Neural progenitor cell (in vitro differentiated cells): ENCODE data around the gene C20orf144. TPM values are rescaled to one million over a fixed set of nuclear protein-coding genes. Genes with fewer than 3 reads are reported as not detected.

Experiments
- DNase-seq: peaks from one replicate; pipeline ENCODE4 v3.0.0-alpha.2; 2016; ENCODE audit warnings: low spot score
- H2AFZ ChIP-seq: fragments of 200-600 bp; sonication (generic); replicated peaks from 2 replicates; pipeline ENCODE4 v1.6.1; 2016; ENCODE audit warnings: antibody characterized with exemption
- H3F3A ChIP-seq: fragments of 200-600 bp; sonication (generic); 2 replicates; pipeline ENCODE4 v1.6.1; 2016; ENCODE audit warnings: antibody characterized with exemption, low read depth
- H3K27ac ChIP-seq: fragments of 200-600 bp; sonication (generic); 2 replicates; pipeline ENCODE4 v1.5.1; 2016; ENCODE audit warnings: mild to moderate bottlenecking
- H3K27me3 ChIP-seq: fragments of 200-600 bp; sonication (generic); 2 replicates; pipeline ENCODE4 v1.6.1; 2016; ENCODE audit warnings: mild to moderate bottlenecking, moderate library complexity
- H3K36me3 ChIP-seq: fragments of 200-600 bp; sonication (generic); 2 replicates; pipeline ENCODE4 v1.5.1; 2016
- H3K4me1 ChIP-seq: fragments of 200-600 bp; sonication (generic); 2 replicates; pipeline ENCODE4 v1.6.1; 2016; ENCODE audit warnings: mixed run types
- H3K4me2 ChIP-seq: fragments of 200-600 bp; sonication (generic); 2 replicates; pipeline ENCODE4 v1.6.1; 2016
- H3K4me3 ChIP-seq: fragments of 200-600 bp; sonication (generic); 2 replicates; pipeline ENCODE4 v1.5.1; 2016
- H3K79me2 ChIP-seq: fragments of 200-600 bp; sonication (generic); 2 replicates; pipeline ENCODE4 v1.6.1; 2016; ENCODE audit warnings: low read depth
- H3K9ac ChIP-seq: fragments of 200-600 bp; sonication (generic); 2 replicates; pipeline ENCODE4 v1.6.1; 2016
- H3K9me3 ChIP-seq: fragments of 200-600 bp; sonication (generic); 2 replicates; pipeline ENCODE4 v1.5.1; 2016; ENCODE audit warnings: low read depth
- H4K20me1 ChIP-seq: fragments of 200-600 bp; sonication (generic); 2 replicates; pipeline ENCODE4 v1.6.1; 2016; ENCODE audit warnings: low read depth
- H3K27ac Mint-ChIP-seq: 3 replicates; pipeline ENCODE4 v1.8.0; 2021; ENCODE audit warnings: mixed read lengths
- H3K27me3 Mint-ChIP-seq: 2 replicates; pipeline ENCODE4 v1.8.0; 2022; ENCODE audit warnings: low read depth, mild to moderate bottlenecking, inconsistent platforms, moderate library complexity, mixed read lengths; ENCODE audit not compliant: insufficient read depth
- H3K36me3 Mint-ChIP-seq: 3 replicates; pipeline ENCODE4 v1.8.0; 2021; ENCODE audit warnings: mixed read lengths
- H3K4me1 Mint-ChIP-seq: 3 replicates; pipeline ENCODE4 v1.8.0; 2021; ENCODE audit warnings: mixed read lengths
- H3K4me3 Mint-ChIP-seq: 3 replicates; pipeline ENCODE4 v1.8.0; 2021; ENCODE audit warnings: mild to moderate bottlenecking, moderate library complexity, mixed read lengths
- H3K9me3 Mint-ChIP-seq: 3 replicates; pipeline ENCODE4 v1.8.0; 2020; ENCODE audit warnings: mixed read lengths
- EZH2 ChIP-seq: fragments of 200-600 bp; sonication (generic); IDR thresholded peaks from 2 replicates; pipeline ENCODE4 v1.6.1; 2017; ENCODE audit warnings: antibody characterized with exemption, mild to moderate bottlenecking, moderate library complexity
- EZH2phosphoT487 ChIP-seq: fragments of 200-600 bp; sonication (generic); IDR thresholded peaks from 2 replicates; pipeline ENCODE4 v1.6.1; 2017; ENCODE audit warnings: antibody characterized with exemption
- total RNA-seq: library from RNA; depleted of rRNA; stranded (reverse); fragments of >200 nt; gene quantifications from 2 replicates; pipeline ENCODE4 v1.2.3, GENCODE V29; 2015; ENCODE audit warnings: low replicate concordance
- TF ChIP-seq, protein P1 (sequence below): fragments of 200-600 bp; sonication (generic); IDR thresholded peaks from 2 replicates; pipeline ENCODE4 v1.5.1; 2017; ENCODE audit warnings: antibody characterized with exemption, mild to moderate bottlenecking

Gene C20orf144
- total RNA-seq, 1 donor from 2014 or later = not detected

DNA sequence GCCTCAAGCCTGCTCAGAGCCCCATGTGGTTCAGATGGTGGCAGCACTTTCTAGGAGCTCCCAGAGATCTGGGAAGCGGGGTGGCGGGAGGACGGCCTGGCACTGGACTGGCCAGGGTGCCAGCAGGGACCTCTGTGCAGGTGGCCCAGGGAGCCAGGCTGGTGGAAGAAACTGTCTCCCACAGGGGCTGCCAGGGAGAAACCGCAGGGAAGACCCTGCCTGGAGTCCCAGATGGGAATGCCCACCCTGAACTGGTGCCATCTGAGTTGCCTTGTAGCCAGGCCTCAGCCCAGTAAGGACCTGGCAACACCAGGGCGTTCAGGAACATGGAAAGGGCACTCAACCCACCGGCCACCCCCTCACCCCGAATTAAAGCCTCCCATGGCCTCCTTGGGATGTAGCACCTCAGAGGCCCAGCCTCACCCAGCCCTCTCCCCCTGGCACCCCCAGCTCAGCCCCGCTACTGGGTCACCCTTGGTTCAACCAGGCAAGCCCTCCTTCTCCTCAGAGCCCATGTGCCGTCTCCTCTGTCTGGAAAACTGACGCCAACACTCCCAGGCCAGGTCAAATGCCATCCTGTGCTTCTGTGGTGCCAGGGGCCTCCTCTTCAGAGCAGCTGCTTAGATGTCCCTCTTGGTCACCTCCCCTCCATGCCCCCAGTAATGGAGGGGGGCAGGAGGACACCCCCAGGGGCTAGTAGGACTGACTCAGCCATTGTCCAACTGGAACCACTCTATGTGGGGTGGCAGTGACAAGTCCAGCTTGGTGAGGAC, 5.9 kb upstream of the C20orf144 start:
- Histone ChIP-seq H3F3A (no peaks in the 10 kb centered on the region), H3K9ac (no peak overlapping the region), H3K4me2 (no peak overlapping the region), H3K4me1 (no peaks in the 10 kb centered on the region), H3K4me3 (no peak overlapping the region), H3K9me3 (no peaks in the 10 kb centered on the region), H3K79me2 (no peaks in the 10 kb centered on the region), H3K27ac (no peak overlapping the region), H3K36me3 (no peaks in the 10 kb centered on the region), H2AFZ (no peak overlapping the region), H4K20me1 (no peaks in the 10 kb centered on the region), H3K27me3 (no peaks in the 10 kb centered on the region)
- peaks cover 5% of the 10 kb centered on the region for H3K4me1 Mint-ChIP-seq
- no peak for TF ChIP-seq EZH2phosphoT487
- TF ChIP-seq EZH2 = no peak
- TF ChIP-seq, protein P1, sequence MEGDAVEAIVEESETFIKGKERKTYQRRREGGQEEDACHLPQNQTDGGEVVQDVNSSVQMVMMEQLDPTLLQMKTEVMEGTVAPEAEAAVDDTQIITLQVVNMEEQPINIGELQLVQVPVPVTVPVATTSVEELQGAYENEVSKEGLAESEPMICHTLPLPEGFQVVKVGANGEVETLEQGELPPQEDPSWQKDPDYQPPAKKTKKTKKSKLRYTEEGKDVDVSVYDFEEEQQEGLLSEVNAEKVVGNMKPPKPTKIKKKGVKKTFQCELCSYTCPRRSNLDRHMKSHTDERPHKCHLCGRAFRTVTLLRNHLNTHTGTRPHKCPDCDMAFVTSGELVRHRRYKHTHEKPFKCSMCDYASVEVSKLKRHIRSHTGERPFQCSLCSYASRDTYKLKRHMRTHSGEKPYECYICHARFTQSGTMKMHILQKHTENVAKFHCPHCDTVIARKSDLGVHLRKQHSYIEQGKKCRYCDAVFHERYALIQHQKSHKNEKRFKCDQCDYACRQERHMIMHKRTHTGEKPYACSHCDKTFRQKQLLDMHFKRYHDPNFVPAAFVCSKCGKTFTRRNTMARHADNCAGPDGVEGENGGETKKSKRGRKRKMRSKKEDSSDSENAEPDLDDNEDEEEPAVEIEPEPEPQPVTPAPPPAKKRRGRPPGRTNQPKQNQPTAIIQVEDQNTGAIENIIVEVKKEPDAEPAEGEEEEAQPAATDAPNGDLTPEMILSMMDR = no peak
- DNase-seq = no peak
- no peaks in the 10 kb centered on the region for H3K9me3 Mint-ChIP-seq
- peaks cover 4% of the 10 kb centered on the region for H3K27me3 Mint-ChIP-seq
- no peak overlapping the region for H3K27ac Mint-ChIP-seq
- H3K4me3 Mint-ChIP-seq = no peak overlapping the region
- no peaks in the 10 kb centered on the region for H3K36me3 Mint-ChIP-seq

DNA sequence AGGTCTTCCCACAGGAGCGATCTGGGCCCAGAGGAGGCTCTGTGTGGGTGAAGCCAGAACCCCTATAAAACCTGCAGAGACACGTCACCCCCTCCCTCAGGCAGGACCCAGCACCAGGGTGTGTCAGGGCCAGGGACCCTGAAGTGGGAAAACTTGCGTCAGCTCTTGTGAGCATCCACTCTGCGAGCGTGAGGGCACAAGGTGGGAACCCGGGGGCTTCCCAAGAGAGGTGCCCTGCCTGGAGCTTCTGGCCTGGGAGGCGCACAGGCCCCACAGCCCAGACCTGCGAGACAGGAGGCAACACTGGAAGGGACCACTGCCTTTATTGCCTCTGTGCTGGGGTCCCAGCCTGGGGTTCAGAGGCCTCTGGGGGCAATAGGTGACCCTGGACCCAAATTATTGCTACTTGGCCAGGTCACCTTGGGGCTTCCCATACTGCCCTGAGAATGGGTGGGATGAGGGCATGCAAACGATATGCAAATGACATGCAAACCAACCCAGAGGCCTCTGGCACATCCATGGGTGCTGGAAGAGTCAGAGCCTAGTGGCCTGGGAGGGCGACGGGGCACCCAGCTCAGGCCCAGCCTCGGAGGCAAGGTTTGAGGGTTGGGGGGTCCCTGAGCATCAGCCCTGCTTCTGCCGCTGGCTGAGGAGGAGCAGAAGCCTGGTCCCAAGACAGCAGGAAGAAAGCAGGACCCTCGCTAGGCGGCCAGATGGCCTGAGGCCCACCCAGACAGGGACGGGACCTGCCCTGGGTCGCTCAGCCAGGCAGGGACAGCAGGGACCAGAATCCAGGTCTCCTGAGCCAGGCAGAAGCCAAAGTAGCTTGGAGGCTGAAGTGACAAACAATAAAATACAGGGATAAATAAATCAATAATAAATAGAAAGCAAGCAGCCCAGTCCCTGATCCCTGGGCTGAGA, 5.1 kb upstream of the C20orf144 start:
- Histone ChIP-seq H3K9me3 (no peaks in the 10 kb centered on the region), H3K9ac (no peak overlapping the region), H3K4me2 (no peak overlapping the region), H2AFZ (no peak overlapping the region), H3K27ac (no peak overlapping the region), H4K20me1 (no peaks in the 10 kb centered on the region), H3K79me2 (no peaks in the 10 kb centered on the region), H3K36me3 (no peaks in the 10 kb centered on the region), H3K27me3 (no peaks in the 10 kb centered on the region), H3F3A (no peaks in the 10 kb centered on the region), H3K4me1 (no peaks in the 10 kb centered on the region), H3K4me3 (no peak overlapping the region)
- Mint-ChIP-seq H3K4me1 (peaks cover 5% of the 10 kb centered on the region), H3K9me3 (no peaks in the 10 kb centered on the region), H3K4me3 (no peak overlapping the region), H3K27ac (no peak overlapping the region), H3K36me3 (no peaks in the 10 kb centered on the region), H3K27me3 (peaks cover 4% of the 10 kb centered on the region)
- TF ChIP-seq, protein P1 = no peak
- no peak for TF ChIP-seq EZH2phosphoT487
- no peak for TF ChIP-seq EZH2
- DNase-seq = no peak

DNA sequence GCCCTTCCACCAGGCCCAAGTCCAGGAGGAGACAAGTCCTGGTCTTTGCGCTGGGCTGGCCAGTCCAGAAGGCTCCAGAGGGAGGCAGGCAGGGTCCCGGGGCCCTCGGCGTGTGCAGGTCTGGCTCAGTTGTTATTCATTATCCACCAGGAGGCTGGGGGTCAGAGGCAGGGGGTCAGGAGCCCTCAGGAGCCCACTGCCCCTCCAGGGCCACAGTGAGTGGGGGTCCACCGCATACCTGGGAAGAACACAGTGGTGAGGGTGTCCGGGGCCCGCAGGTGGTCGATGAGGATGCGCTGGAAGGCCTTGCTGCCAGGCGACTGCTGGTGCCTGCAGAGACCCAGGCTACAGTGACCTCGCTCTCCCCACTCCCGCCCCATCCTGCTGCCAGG, 4.4 kb upstream of the C20orf144 start:
- Mint-ChIP-seq H3K27ac (no peak overlapping the region), H3K4me1 (peaks cover 7% of the 10 kb centered on the region), H3K36me3 (no peaks in the 10 kb centered on the region), H3K27me3 (peaks cover 6% of the 10 kb centered on the region), H3K4me3 (no peak overlapping the region), H3K9me3 (no peaks in the 10 kb centered on the region)
- H3K9me3 ChIP-seq = no peaks in the 10 kb centered on the region
- no peaks in the 10 kb centered on the region for H4K20me1 ChIP-seq
- no peak overlapping the region for H3K27ac ChIP-seq
- H3K36me3 ChIP-seq = no peaks in the 10 kb centered on the region
- no peak overlapping the region for H2AFZ ChIP-seq
- no peaks in the 10 kb centered on the region for H3F3A ChIP-seq
- H3K27me3 ChIP-seq = no peaks in the 10 kb centered on the region
- H3K4me1 ChIP-seq = no peaks in the 10 kb centered on the region
- TF ChIP-seq, protein P1 = no peak
- H3K4me3 ChIP-seq = no peak overlapping the region
- no peak overlapping the region for H3K9ac ChIP-seq
- H3K4me2 ChIP-seq = no peak overlapping the region
- no peaks in the 10 kb centered on the region for H3K79me2 ChIP-seq
- DNase-seq = no peak
